ENCODE measurements around the gene NATD1. TPM values are rescaled to one million over a fixed set of nuclear protein-coding genes. Genes with fewer than 3 reads are reported as not detected.

Gene NATD1
- polyA plus RNA-seq, 1 experiment: 13.3 TPM

DNA sequence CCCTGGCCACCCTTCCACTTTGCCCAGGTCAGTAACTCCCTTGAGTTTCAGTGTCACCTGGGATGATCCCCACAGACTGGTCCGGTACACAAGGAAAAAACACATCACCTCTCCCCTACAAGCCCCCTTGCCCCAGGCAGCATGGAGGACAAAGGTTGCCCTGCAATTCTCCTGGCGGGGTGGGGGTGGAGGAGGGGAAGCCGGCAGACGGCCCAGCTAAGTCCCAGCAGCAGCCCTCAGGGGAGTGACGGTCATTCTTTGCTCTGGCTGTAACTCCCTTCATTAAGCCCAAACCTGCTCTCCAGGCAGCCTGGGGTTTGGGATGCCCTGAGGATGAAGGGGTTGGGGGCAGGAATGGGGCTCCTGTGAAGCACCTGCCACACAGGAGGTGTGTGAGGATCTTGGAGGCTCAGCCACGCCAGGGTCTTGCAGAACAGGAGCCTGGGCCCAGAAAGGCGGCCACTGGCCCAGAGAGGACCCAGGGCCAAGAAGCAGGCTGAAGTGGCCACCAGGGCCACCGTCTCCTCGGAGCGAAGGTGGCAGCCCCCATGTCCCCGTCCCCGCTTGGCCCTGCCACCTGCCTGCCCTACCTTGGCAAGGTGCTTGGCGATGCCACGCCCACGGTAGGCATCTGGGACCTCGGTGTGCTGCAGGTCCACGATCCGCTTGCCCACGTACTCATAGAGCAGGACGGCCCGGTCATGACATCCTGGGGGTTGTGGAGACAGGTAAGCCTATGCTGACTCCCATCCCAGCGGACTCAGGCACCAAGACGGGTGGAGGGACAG, 9.5 kb downstream of the NATD1 start:
- POLR2A ChIA-PET: no interaction called here
- Histone ChIP-seq H3K36me3 (ENCODE audit: control insufficient read depth, insufficient read depth, low read length) (peaks cover 6% of the 10 kb centered on the region), H3K4me3 (ENCODE audit: low read depth, low read length) (no peak overlapping the region), H3K27me3 (ENCODE audit: control insufficient read depth, insufficient read depth, low read length) (no peaks in the 10 kb centered on the region)
- TF ChIP-seq, protein P1, sequence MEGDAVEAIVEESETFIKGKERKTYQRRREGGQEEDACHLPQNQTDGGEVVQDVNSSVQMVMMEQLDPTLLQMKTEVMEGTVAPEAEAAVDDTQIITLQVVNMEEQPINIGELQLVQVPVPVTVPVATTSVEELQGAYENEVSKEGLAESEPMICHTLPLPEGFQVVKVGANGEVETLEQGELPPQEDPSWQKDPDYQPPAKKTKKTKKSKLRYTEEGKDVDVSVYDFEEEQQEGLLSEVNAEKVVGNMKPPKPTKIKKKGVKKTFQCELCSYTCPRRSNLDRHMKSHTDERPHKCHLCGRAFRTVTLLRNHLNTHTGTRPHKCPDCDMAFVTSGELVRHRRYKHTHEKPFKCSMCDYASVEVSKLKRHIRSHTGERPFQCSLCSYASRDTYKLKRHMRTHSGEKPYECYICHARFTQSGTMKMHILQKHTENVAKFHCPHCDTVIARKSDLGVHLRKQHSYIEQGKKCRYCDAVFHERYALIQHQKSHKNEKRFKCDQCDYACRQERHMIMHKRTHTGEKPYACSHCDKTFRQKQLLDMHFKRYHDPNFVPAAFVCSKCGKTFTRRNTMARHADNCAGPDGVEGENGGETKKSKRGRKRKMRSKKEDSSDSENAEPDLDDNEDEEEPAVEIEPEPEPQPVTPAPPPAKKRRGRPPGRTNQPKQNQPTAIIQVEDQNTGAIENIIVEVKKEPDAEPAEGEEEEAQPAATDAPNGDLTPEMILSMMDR (IDR thresholded peaks at IDR 0.05; ENCODE audit: insufficient read depth, low read depth, low read length): no peak
- CTCF ChIA-PET: no interaction called here
- DNase-seq (ENCODE audit: low read depth): no peak

DNA sequence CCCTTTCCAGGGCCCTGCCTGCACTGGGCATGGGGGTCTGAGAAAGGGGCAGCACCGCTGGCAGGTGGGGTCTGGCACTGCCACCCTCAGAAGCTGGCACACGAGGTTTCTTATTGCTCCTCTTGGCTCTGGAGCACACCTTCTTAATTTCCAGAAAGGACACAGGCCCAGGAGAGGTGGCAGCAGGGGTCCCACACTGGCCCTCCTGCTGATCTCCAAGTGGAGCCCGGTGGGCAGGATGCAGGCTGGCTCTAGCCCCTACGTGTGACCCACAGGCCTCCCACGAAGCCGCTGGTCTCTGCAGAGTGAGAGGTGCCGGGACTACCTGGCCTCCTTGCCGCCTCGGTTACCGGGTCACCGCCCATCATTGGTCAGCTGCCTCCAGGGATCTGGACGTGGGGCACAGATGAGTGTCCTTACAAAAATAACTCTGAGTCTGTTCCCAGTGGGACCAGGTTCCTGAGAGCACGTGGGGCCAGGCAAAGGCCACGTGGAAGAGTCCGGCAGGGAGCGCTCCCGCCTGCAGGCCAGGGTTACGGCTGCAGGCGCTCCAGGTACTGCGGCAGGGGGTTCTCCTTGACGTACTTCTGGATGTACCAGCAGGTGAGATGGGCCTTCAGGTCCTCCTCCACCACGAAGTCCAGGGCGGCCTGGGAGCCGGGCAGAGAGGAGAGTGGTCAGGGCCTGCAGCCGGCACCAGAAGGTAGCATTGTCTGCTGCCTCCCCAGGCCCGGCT, 10.3 kb downstream of the NATD1 start:
- no peak for DNase-seq (ENCODE audit: low read depth)
- no peak overlapping the region for H3K4me3 ChIP-seq (ENCODE audit: low read depth, low read length)
- no peaks in the 10 kb centered on the region for H3K27me3 ChIP-seq (ENCODE audit: control insufficient read depth, insufficient read depth, low read length)
- ChIA-PET POLR2A (no interaction called here), CTCF (interaction anchor here (1.5 kb wide), 1 partner anchor 29 kb away, joined by 3 read pairs; the partner anchor contains the start of gene TMEM11)
- TF ChIP-seq, protein P1 (IDR thresholded peaks at IDR 0.05; ENCODE audit: insufficient read depth, low read depth, low read length): no peak
- H3K36me3 ChIP-seq (ENCODE audit: control insufficient read depth, insufficient read depth, low read length): peaks cover 6% of the 10 kb centered on the region

DNA sequence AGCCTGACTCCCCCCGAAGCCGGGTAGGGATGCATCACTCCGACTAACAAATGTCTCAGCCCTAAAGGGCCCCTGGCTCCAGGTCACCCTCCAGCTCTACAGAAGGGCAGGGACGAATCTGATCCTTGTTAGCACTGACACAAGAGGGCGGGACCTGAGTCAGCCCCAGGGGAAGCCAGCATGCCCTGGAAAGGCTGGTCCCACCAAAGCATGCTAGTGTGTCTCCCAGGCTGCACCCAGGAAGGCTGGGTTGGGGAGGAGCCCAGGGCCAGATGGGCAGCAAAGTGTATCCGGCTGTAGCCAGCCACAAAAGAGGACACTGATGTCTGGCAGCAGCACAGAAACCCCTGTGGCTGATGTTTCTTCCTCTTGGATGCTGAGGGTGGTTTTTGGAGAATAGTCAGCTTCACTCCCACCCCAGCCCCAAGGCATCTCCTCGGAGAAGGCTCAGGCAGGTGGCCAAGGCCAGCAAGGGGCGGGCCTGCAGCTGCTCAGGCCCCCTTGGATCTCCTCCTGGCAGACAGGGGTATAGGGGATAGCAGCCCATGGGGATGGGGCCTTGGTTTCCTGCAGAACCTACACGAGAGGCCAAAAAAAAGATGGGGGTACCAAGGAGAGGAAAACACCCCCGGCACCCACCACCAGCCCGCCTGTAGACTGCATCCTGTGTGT, 11.0 kb downstream of the NATD1 start:
- H3K4me3 ChIP-seq (ENCODE audit: low read depth, low read length): no peak overlapping the region
- DNase-seq (ENCODE audit: low read depth): no peak
- TF ChIP-seq, protein P1 (IDR thresholded peaks at IDR 0.05; ENCODE audit: insufficient read depth, low read depth, low read length): no peak
- ChIA-PET CTCF (interaction anchor here (1.5 kb wide), 1 partner anchor 28 kb away, joined by 3 read pairs; the partner anchor contains the start of gene TMEM11), POLR2A (no interaction called here)
- H3K36me3 ChIP-seq (ENCODE audit: control insufficient read depth, insufficient read depth, low read length): peaks cover 6% of the 10 kb centered on the region
- H3K27me3 ChIP-seq (ENCODE audit: control insufficient read depth, insufficient read depth, low read length): no peaks in the 10 kb centered on the region

DNA sequence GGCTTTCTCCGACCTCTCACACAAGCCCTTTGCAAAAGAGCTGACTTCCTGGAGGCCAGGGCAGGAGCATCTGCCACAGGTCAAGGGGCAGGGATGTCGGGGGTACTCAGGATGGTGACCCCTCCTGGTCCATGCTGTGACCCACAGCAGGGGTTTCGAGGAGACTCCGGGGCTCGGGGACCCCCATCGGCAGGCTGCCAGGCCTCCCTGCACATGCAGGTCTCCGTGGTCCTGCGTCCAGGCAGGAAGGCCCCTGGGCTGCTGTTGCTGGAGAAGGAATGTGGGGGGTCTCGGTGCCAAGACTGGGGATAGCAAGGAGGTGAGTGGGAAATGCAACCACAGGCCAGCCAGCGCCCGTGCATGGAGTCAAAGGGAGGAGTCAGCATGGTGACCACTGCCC, 11.6 kb downstream of the NATD1 start:
- Histone ChIP-seq H3K36me3 (ENCODE audit: control insufficient read depth, insufficient read depth, low read length) (peaks cover 6% of the 10 kb centered on the region), H3K4me3 (ENCODE audit: low read depth, low read length) (no peak overlapping the region), H3K27me3 (ENCODE audit: control insufficient read depth, insufficient read depth, low read length) (no peaks in the 10 kb centered on the region)
- POLR2A ChIA-PET: no interaction called here
- CTCF ChIA-PET: interaction anchor here (1.3 to 3.0 kb wide), 3 partner anchors 9 to 112 kb away, joined by 3 to 19 read pairs (median 6); partner anchors contain the start of gene TMEM11
- TF ChIP-seq, protein P1 (IDR thresholded peaks at IDR 0.05; ENCODE audit: insufficient read depth, low read depth, low read length): no peak
- DNase-seq (ENCODE audit: low read depth): no peak

All from BJ (cell line).